DND-41 (cell line): ENCODE results near the gene ENTPD8.

ENCODE experiments used
- EZH2 ChIP-seq: IDR thresholded peaks from 3 replicates; pipeline ENCODE4 v1.6.1; 2012; ENCODE audit warnings: borderline replicate concordance, low read depth, mild to moderate bottlenecking, moderate library complexity, low read length, inconsistent platforms; ENCODE audit not compliant: severe bottlenecking
- TF ChIP-seq, protein P1 (sequence below): IDR thresholded peaks from 2 replicates; pipeline ENCODE4 v1.5.1; 2012; ENCODE audit warnings: borderline replicate concordance, low read length, moderate library complexity, mild to moderate bottlenecking; ENCODE audit not compliant: poor library complexity, severe bottlenecking; ENCODE audit errors: extremely low read depth

DNA sequence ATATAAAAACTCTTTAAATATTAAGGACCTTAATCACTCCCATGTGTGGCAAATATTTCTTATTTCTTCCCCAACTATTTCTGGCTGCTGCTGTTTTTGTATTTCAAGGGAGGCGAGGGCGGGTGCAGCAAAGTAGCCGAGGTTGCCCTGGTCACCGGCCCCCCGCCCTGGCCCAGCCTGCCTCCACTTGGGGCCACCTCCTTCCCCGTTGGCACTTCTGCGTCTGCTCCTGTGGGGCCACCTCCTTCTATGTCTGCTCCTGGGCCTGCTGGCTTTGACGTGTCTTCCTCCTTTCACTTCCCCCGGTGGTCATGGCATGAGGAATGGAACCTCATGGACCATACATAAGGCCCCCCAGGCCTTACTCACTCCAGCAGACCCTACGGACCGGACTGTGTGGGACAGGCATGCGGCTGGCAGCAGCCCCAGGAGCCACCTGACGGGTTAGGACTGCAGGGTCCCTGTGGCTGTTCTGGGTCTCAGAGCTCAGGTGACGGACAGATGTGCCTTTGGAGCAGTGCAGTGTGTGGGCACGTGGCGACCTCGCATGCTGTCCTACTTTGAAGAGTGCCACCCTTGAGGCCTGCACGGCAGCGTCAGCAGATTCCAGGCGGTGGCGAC, 5.8 kb upstream of the ENTPD8 start:
- TF ChIP-seq, protein P1, sequence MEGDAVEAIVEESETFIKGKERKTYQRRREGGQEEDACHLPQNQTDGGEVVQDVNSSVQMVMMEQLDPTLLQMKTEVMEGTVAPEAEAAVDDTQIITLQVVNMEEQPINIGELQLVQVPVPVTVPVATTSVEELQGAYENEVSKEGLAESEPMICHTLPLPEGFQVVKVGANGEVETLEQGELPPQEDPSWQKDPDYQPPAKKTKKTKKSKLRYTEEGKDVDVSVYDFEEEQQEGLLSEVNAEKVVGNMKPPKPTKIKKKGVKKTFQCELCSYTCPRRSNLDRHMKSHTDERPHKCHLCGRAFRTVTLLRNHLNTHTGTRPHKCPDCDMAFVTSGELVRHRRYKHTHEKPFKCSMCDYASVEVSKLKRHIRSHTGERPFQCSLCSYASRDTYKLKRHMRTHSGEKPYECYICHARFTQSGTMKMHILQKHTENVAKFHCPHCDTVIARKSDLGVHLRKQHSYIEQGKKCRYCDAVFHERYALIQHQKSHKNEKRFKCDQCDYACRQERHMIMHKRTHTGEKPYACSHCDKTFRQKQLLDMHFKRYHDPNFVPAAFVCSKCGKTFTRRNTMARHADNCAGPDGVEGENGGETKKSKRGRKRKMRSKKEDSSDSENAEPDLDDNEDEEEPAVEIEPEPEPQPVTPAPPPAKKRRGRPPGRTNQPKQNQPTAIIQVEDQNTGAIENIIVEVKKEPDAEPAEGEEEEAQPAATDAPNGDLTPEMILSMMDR = no peak
- no peak for TF ChIP-seq EZH2
